HG03039 (cell line): Measurements from ENCODE around the gene CCL15.
"Not testable (repeated sequence)": the region's sequence is repeated elsewhere in the genome, so short reads cannot be mapped to it uniquely, and the experiment has no call there.

ENCODE experiments used
- ATAC-seq: cut with Tn5 transposase; IDR thresholded peaks from one replicate; pipeline ENCODE4 v1.9.1; 2021; ENCODE audit warnings: mild to moderate bottlenecking, moderate library complexity; ENCODE audit not compliant: unreplicated experiment

The CCL15 gene

GRCh38 chr17:35995346-35995745, 6.0 kb downstream of the CCL15 start:
- ATAC-seq = not testable (repeated sequence)

GRCh38 chr17:35991075-35991474, 10.3 kb downstream of the CCL15 start:
- no peak for ATAC-seq

GRCh38 chr17:35988164-35988563, 13.2 kb downstream of the CCL15 start:
- no peak for ATAC-seq

GRCh38 chr17:35986643-35987042, 14.7 kb downstream of the CCL15 start, which contains the start of gene CCL14:
Gene CCL14 (minus strand): TSS chr17:35986729. CDS start chr17:35986649, 80 bp downstream.
- no peak for ATAC-seq

GRCh38 chr17:35984140-35984539, 17.2 kb downstream of the CCL15 start:
- ATAC-seq = no peak

GRCh38 chr17:35982409-35983191, 18.8 kb downstream of the CCL15 start:
- ATAC-seq = no peak

- no peak for ATAC-seq
Measured at GRCh38 chr17:35981908-35982330, 19.4 kb downstream of the CCL15 start.

GRCh38 chr17:35981246-35981645, 20.1 kb downstream of the CCL15 start, which contains the start of gene CCL16:
Gene CCL16 (minus strand): TSS chr17:35981497. CDS start chr17:35981420, 77 bp downstream.
- ATAC-seq = no peak

GRCh38 chr17:35978346-35978745, 23.0 kb downstream of the CCL15 start:
- no peak for ATAC-seq

GRCh38 chr17:35977509-35977908, 23.8 kb downstream of the CCL15 start:
- no peak for ATAC-seq

- no peak for ATAC-seq
Measured at GRCh38 chr17:35973333-35974260, 27.8 kb downstream of the CCL15 start.

- ATAC-seq = no peak
Measured at GRCh38 chr17:35972945-35973332, 28.4 kb downstream of the CCL15 start.

GRCh38 chr17:35972535-35972934, 28.8 kb downstream of the CCL15 start:
- no peak for ATAC-seq

GRCh38 chr17:35972066-35972465, 29.3 kb downstream of the CCL15 start:
- no peak for ATAC-seq

GRCh38 chr17:35969558-35970380, 31.6 kb downstream of the CCL15 start:
- no peak for ATAC-seq

GRCh38 chr17:35968520-35969054, 32.8 kb downstream of the CCL15 start:
- ATAC-seq = no peak

- ATAC-seq = no peak
Measured at GRCh38 chr17:35965272-35965671, 36.1 kb downstream of the CCL15 start.

- ATAC-seq = no peak
Measured at GRCh38 chr17:35963663-35964062, 37.7 kb downstream of the CCL15 start.

- ATAC-seq = no peak
Measured at GRCh38 chr17:35953720-35954119, 47.6 kb downstream of the CCL15 start.

GRCh38 chr17:35949401-35949800, 52.0 kb downstream of the CCL15 start:
- no peak for ATAC-seq
